ENCODE results near the gene CHMP5. TPM values are rescaled to one million over a fixed set of nuclear protein-coding genes. Genes with fewer than 3 reads are reported as not detected.

The CHMP5 gene
- polyA plus RNA-seq, 3 donors: 33.5 to 72.5 (median 65.0) TPM

DNA sequence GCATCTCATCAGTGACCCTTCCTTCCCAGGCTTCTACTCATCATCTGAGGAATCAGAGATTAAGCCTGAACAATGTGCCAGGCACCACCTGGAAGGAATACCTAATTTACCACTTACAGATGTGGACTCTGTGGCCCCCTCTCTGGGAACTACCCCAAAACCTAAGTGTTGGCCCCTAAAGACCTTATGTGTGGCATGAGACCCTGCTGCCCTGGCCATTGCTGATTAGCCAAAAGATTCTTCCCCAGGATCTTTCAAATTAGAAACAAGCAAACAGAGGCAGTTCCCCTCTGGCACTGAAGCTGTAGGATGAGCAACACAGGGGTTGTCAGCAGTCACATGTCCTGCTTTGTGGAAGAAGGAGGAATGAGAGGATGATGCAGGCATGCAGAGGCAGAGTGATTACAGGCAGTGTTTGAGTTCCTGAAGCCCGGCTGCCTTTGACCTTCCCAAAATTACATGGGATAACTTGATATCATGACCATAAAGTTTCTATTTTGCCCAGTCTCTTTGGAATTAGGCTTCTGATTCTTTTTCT, 14.3 kb upstream of the CHMP5 start:
- Histone ChIP-seq H3K9ac (ENCODE audit: insufficient read depth, low read length, poor library complexity, severe bottlenecking) (no peak overlapping the region), H3K4me1 (ENCODE audit: control insufficient read depth in 1 of 2, insufficient read depth in 2 of 2, low read length in 2 of 2) (no peaks in the 10 kb centered on the region), H3K9me3 (replicated peaks in 1 of 2; ENCODE audit: control insufficient read depth in 1 of 2, insufficient read depth in 1 of 2, low read length in 2 of 2) (no peaks in the 10 kb centered on the region), H2AFZ (ENCODE audit: insufficient read depth, low read depth, low read length, poor library complexity, severe bottlenecking) (no peak overlapping the region), H3K4me3 (replicated peaks in 1 of 3; ENCODE audit: low read depth in 2 of 3, low read length in 3 of 3) (no peak overlapping the region), H3K36me3 (replicated peaks in 1 of 2; ENCODE audit: control insufficient read depth in 1 of 2, insufficient read depth in 2 of 2, low read length in 2 of 2) (peaks cover 52 to 77% of the 10 kb centered on the region in 2 donors), H3K79me2 (ENCODE audit: insufficient read depth, low read length) (no peaks in the 10 kb centered on the region), H4K20me1 (ENCODE audit: insufficient read depth, low read length) (no peaks in the 10 kb centered on the region), H3K27me3 (ENCODE audit: control insufficient read depth in 2 of 2, insufficient read depth in 2 of 2, low read length in 2 of 2) (no peaks in the 10 kb centered on the region), H3K27ac (ENCODE audit: low read depth in 1 of 2, low read length in 2 of 2) (peak overlapping the region in 1 of 2 donors; percentile 48), H3K4me2 (replicated peaks; ENCODE audit: extremely low read depth, low read length, poor library complexity, severe bottlenecking) (no peak overlapping the region)
- peak overlapping the region in 6 of 7 donors; percentile 12 to 74 (median 63) for H3K27ac Mint-ChIP-seq
- H3K4me1 Mint-ChIP-seq: no peaks in the 10 kb centered on the region
- intact Hi-C loops (cut with micrococcal nuclease): no loop called here
- peaks cover 0 to 1% (median 0%) of the 10 kb centered on the region in 7 donors for H3K9me3 Mint-ChIP-seq
- no peak for DNase-seq
- TF ChIP-seq, protein P1, sequence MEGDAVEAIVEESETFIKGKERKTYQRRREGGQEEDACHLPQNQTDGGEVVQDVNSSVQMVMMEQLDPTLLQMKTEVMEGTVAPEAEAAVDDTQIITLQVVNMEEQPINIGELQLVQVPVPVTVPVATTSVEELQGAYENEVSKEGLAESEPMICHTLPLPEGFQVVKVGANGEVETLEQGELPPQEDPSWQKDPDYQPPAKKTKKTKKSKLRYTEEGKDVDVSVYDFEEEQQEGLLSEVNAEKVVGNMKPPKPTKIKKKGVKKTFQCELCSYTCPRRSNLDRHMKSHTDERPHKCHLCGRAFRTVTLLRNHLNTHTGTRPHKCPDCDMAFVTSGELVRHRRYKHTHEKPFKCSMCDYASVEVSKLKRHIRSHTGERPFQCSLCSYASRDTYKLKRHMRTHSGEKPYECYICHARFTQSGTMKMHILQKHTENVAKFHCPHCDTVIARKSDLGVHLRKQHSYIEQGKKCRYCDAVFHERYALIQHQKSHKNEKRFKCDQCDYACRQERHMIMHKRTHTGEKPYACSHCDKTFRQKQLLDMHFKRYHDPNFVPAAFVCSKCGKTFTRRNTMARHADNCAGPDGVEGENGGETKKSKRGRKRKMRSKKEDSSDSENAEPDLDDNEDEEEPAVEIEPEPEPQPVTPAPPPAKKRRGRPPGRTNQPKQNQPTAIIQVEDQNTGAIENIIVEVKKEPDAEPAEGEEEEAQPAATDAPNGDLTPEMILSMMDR (IDR thresholded peaks at IDR 0.05): no peak
- no peak overlapping the region for H3K4me3 Mint-ChIP-seq
- 80% methylated on average over 1 of the region's 1 CpG for WGBS (ENCODE audit: insufficient coverage)
- H3K36me3 Mint-ChIP-seq: peaks cover 57 to 73% of the 10 kb centered on the region in 2 donors
- peaks cover 0 to 1% (median 0%) of the 10 kb centered on the region in 3 donors for H3K27me3 Mint-ChIP-seq (ENCODE audit: low read depth in 3 of 3)

DNA sequence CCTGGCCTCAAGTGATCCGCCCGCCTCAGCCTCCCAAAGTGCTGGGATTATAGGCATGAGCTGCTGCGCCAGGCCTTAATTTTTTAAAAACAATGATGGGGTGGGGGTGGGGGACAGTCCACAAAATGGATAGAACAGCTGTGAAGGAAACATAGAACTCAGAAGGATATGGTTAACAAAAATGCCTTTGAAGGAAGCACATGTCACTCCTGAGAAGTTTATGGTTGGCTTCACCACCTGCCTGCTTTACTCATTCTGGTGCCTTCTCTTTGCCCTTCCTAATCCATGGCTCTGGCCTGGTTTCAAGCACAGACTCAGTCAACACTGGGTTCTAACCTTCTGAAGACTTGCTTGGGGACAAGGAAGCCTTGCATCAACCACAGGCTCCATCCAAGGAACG, 10.6 kb upstream of the CHMP5 start:
- Histone ChIP-seq H3K4me3 (replicated peaks in 1 of 3; ENCODE audit: low read depth in 2 of 3, low read length in 3 of 3) (no peak overlapping the region), H3K4me2 (replicated peaks; ENCODE audit: extremely low read depth, low read length, poor library complexity, severe bottlenecking) (no peak overlapping the region), H3K9ac (ENCODE audit: insufficient read depth, low read length, poor library complexity, severe bottlenecking) (no peak overlapping the region), H3K27ac (ENCODE audit: low read depth in 1 of 2, low read length in 2 of 2) (peak overlapping the region in 1 of 2 donors; percentile 31), H2AFZ (ENCODE audit: insufficient read depth, low read depth, low read length, poor library complexity, severe bottlenecking) (no peak overlapping the region), H3K4me1 (ENCODE audit: control insufficient read depth in 1 of 2, insufficient read depth in 2 of 2, low read length in 2 of 2) (no peaks in the 10 kb centered on the region), H3K36me3 (replicated peaks in 1 of 2; ENCODE audit: control insufficient read depth in 1 of 2, insufficient read depth in 2 of 2, low read length in 2 of 2) (peaks cover 83 to 97% of the 10 kb centered on the region in 2 donors), H4K20me1 (ENCODE audit: insufficient read depth, low read length) (peaks cover 9% of the 10 kb centered on the region), H3K9me3 (replicated peaks in 1 of 2; ENCODE audit: control insufficient read depth in 1 of 2, insufficient read depth in 1 of 2, low read length in 2 of 2) (no peaks in the 10 kb centered on the region), H3K27me3 (ENCODE audit: control insufficient read depth in 2 of 2, insufficient read depth in 2 of 2, low read length in 2 of 2) (no peaks in the 10 kb centered on the region), H3K79me2 (ENCODE audit: insufficient read depth, low read length) (peaks cover 8% of the 10 kb centered on the region)
- intact Hi-C loops (cut with micrococcal nuclease): no loop called here
- no peak overlapping the region for H3K4me3 Mint-ChIP-seq
- H3K9me3 Mint-ChIP-seq: peaks cover 0 to 1% (median 0%) of the 10 kb centered on the region in 7 donors
- peak overlapping the region in 1 of 7 donors; percentile 75 for H3K27ac Mint-ChIP-seq
- DNase-seq: no peak
- 100% methylated on average over 4 of the region's 4 CpGs for WGBS (ENCODE audit: insufficient coverage)
- peaks cover 77 to 89% of the 10 kb centered on the region in 2 donors for H3K36me3 Mint-ChIP-seq
- H3K4me1 Mint-ChIP-seq: peaks cover 2% of the 10 kb centered on the region
- TF ChIP-seq, protein P1 (IDR thresholded peaks at IDR 0.05): no peak
- peaks cover 0 to 1% (median 0%) of the 10 kb centered on the region in 3 donors for H3K27me3 Mint-ChIP-seq (ENCODE audit: low read depth in 3 of 3)

Measured in CD14-positive monocyte (primary cell).